ENCODE results near the gene PCID2. TPM values are rescaled to one million over a fixed set of nuclear protein-coding genes. Genes with fewer than 3 reads are reported as not detected.

Gene PCID2
- total and polyA plus RNA-seq, 2 of the 13 experiments (the other 11 are each of a cell fraction or from before 2014, with no cell fraction given) = 65.0 to 111 TPM

- H3K9me3 ChIP-seq (ENCODE audit: low read length) = no peaks in the 10 kb centered on the region
- no TSS peak for BruUV-seq (replicated peaks)
- no peaks in the 10 kb centered on the region for H3K4me1 ChIP-seq (ENCODE audit: insufficient read depth, low read length)
- H4K20me1 ChIP-seq (ENCODE audit: insufficient read depth, low read length) = no peaks in the 10 kb centered on the region
- CTCF ChIA-PET (ENCODE audit: low intra/inter-chr PET ratio, low total read pairs) = no interaction called here
- DNase-seq (ENCODE audit: low spot score) (no peak), FAIRE-seq (no peak), ATAC-seq (no peak)
- TF ChIP-seq KAT7 (CRISPR knock-in tag; IDR thresholded peaks at IDR 0.05; ENCODE audit: borderline replicate concordance) (no peak), ZNF616 (CRISPR knock-in tag; IDR thresholded peaks at IDR 0.05; ENCODE audit: low read depth) (no peak), GTF2F1 (IDR thresholded peaks at IDR 0.05; ENCODE audit: low read length) (no peak), CC2D1A (CRISPR knock-in tag; IDR thresholded peaks at IDR 0.05) (no peak), RBAK (CRISPR knock-in tag; IDR thresholded peaks at IDR 0.05) (no peak), SRSF1 (optimal IDR thresholded peaks at IDR 0.05; ENCODE audit: low read depth, low read length) (no peak), GRHL1 (CRISPR knock-in tag; conservative IDR thresholded peaks at IDR 0.05) (no peak), BORCS8-MEF2B (CRISPR knock-in tag; IDR thresholded peaks at IDR 0.05) (no peak), NCOA2 (CRISPR knock-in tag; IDR thresholded peaks at IDR 0.05) (no peak), ATF7-NPFF (CRISPR knock-in tag; IDR thresholded peaks at IDR 0.05; ENCODE audit: low read depth) (no peak)
- no peak overlapping the region for H2AFZ ChIP-seq (ENCODE audit: low read length)
- intact Hi-C loops (cut with micrococcal nuclease; ENCODE audit: unreplicated experiment) (no loop called here), in situ Hi-C loops (cut with HindIII; ENCODE audit: extremely low pct_ligation_motif_present, low pct_unique_long_range_greater_than_20kb) (no loop called here)
- no peak overlapping the region for H3K27ac ChIP-seq (ENCODE audit: extremely low read length, insufficient read depth, low read length)
- no peak overlapping the region for H3K4me3 ChIP-seq (replicated peaks in 1 of 3; ENCODE audit: insufficient read depth in 1 of 3, low read depth in 2 of 3, low read length in 3 of 3)
- no peaks in the 10 kb centered on the region for H3K27me3 ChIP-seq (ENCODE audit: control insufficient read depth in 1 of 2, insufficient read depth in 2 of 2, low read length in 2 of 2)
- WGBS (ENCODE audit: low lambda C conversion rate) = 100% methylated on average over 6 of the region's 15 CpGs
- H3K4me2 ChIP-seq (ENCODE audit: low read depth, low read length) = no peak overlapping the region
- H3K79me2 ChIP-seq (ENCODE audit: insufficient read depth, low read length) = no peaks in the 10 kb centered on the region
- H3K36me3 ChIP-seq (replicated peaks in 1 of 2; ENCODE audit: control insufficient read depth in 1 of 2, insufficient read depth in 2 of 2, low read length in 2 of 2) = peaks cover 21 to 82% of the 10 kb centered on the region in 2 experiments
- POLR2A ChIA-PET = no interaction called here
- H3K9ac ChIP-seq (ENCODE audit: insufficient read depth, low read depth, low read length) = no peak overlapping the region
These were observed 30.9 kb upstream of the PCID2 start for GRCh38 chr13:113239357-113239756.

Data from HepG2 (cell line).